GM19023 (cell line): ENCODE data around the gene ECD.

Source experiments
- ATAC-seq: cut with Tn5 transposase; IDR thresholded peaks from one replicate; pipeline ENCODE4 v1.9.1; 2021; ENCODE audit warnings: mild to moderate bottlenecking, moderate library complexity; ENCODE audit not compliant: unreplicated experiment

Gene ECD

DNA sequence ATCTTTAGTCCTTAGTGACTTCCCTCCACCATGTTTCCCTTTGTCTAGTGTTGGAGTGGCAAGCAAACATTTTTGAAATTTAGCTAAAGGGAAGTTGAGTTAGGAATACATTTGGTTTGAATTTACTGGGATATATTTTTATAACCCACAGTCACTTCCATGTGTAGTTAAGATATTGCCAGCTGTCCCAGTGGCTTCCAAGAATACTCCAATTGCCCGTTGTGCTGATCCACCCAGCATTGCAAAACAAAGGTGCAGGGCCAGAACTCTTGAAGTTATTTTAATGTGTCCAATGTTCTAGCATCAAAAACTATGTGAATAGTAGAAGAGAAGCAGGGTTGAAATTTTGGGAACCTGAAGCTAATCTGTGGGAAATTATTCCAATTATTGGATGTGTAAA, 68.7 kb downstream of the ECD start:
- no peak for ATAC-seq

DNA sequence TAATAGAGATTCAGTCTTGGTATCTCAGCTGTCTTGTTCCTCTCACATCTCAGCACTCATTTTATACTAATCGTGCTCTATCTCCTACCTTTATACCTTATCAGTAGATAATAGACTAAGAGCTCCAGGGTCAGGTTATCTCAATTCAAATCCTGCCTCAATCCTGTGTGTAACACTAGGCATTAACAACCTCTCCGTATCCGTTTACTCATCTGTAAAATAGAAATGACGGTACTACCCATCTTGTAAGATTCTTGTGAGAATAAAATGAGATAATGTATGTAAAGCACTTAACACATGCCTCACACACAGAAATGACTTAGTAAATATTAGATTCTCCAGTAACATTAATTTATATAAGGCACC, 70.5 kb downstream of the ECD start:
- ATAC-seq, result no peak

DNA sequence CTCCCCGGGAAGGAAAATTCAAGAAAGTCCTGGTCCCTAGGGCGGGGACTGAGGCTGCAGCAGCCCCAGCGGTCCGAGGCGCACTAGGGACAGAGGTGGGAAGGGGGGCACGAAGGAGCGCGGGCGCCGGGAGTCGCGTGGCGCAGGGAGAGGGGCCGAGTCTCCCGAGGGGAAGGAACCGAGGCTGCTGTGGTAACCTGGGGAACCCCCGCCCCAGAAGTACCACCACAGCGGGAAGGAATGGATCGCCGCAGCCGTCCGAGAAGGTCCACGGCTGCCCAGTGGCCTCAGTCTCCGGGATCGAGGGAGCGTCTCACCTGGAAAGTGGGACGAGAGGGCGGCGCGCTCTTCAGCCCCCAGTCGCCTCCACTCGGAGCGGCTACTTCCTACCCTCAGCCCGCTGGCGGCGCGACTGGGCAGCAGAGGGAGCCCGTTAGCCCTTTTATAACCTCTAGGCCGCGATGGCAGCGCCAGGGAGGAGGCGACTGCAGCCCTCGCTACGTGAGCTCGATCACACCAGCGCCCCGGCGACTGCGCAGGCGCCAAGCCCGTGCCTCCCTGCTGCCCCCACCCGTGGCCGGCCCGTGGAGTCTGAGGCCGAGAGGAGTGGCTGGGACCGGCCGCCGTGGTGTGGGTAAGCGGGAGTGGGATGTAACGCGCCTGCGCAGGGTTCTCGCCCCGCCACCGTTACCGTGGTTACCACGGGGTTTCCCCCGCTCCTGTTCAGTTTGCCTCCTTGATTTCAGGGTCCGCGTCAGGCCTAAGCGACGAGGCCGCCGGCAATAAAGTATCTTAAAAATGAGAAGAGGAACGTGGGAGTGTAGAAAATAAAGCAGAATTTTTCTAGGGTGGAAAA, 71.1 kb downstream of the ECD start, which contains the start of gene P4HA1:
Gene P4HA1 (minus strand): TSS at position 418 of the 856 bp plus-strand sequence. CDS start 21,983 bp downstream, outside the sequence.
- peak; percentile 83 for ATAC-seq

DNA sequence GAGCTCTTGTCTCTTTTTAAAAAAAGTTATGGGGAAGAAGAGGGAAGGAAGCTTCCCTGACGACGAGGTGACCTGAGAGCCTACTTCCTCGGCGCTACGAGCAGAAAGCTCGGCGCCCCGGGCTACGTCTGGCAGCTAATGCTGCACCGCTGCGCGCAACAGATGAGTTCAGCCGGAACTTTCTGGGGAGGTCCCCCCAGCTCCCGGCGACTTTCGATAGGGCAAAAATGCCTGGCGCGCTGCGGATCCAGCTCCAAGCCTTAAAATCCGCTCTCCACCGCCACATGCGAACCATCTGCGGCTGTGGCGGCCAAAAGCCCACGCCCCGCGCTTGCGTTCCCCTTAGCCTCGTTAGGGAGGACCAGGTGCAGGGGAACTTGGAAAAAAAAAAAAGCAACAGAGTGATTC, 71.8 kb downstream of the ECD start:
- ATAC-seq, result peak; percentile 37

DNA sequence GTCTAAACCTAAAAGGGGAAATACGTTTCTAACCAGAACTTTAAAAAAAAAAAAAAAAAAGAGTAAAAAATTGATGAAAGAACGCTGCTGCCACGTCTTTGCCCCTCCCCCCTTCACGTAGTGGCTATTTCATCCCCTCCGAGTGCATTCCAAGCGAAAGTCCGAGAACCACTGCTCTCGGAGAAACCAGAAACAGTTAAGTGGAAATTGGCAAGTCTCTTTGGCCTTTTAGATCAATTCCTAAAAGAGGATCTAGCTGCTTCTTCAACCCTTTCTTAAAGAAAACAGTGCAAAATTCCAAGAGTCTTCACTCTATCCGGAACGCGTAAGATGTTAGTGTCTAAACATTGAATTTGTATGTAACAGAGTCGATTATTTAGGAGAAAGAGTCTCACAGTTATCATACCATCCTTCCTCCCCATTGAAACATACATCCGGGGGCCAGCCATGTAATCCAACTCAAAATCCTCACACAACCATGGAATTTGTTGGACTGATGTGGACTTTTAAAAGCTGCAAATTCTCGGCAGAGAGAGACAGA, 72.3 kb downstream of the ECD start:
- ATAC-seq, result no peak

DNA sequence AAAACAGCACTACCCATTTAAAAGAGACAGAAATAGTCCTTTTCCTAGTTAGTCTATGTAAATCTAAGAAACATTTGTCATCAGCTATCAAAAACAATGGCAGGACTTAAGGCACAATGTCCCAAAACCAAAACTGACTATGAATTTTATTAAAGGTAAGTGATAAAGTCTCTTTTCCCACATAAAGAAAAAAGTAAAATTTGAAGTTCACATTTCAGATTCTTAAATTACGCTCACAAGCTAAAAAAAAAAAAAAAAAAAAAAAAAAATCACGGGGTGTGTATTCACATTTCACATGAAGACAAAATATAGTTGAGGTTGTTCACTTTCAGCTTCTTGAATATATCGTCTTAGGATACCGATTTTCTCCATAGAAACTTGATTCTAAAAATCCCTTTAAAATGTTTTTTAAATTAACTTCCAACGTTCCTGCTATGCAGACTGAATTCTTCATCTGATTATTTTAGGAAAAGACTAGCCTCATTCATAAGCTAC, 72.8 kb downstream of the ECD start:
- no peak for ATAC-seq

DNA sequence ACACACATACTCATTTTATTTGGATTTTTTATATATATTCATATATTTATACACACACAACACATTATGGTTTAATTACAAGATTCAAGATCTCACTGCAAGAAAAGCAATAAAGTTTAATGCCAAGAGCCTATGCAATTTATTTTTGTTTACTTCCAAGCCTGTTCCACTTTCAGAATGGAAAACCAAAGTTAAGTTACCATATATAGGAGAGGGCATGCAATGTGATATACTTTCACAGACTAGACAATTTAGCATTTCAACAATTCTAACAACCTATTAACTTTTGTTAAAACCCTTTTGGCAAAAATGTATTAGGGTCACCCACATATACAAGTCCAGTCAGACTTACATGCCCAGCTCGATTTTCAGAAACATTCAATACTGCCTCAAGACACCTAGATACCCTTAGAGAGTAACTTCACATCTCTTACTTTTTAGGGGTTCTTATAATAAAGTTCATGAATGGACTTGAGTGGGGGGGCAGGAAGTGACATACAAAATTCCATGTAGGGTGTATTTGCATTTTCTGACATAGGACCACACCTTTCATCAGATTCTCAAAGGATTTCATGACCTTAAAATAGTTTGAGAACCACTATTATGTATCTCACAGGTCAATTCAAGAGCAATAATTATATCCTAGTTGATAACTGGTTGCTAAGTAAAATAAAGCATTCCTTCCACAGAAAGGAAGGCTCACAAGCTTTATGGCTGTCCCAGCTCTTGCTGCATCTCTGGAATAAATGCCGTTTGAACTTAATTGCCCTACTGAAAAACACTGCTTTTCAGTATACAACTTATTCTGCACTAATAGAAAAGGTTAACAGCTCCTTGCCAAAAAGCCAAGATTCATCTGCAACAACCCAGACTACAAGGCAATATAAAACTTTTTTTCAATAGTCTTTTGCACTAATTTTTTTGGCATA, 73.6 kb downstream of the ECD start:
- no peak for ATAC-seq

DNA sequence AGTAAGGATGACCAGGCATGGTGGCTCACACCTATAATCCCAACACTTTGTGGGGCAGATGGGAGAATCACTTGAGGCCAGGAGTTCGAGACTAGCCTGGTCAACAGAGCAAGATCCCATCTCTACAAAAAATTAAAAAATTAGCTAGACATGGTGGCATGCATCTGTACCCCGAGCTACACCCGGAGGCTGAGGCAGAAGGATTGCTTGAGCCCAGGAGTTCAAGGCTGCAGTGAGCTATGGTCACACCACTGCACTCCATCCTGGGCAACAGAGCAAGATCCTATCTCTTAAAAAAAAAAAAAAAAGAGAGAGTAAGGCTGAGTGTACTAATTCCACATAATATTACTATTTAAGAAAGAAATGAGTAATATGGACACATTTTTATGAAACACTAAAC, 75.0 kb downstream of the ECD start:
- no peak for ATAC-seq

DNA sequence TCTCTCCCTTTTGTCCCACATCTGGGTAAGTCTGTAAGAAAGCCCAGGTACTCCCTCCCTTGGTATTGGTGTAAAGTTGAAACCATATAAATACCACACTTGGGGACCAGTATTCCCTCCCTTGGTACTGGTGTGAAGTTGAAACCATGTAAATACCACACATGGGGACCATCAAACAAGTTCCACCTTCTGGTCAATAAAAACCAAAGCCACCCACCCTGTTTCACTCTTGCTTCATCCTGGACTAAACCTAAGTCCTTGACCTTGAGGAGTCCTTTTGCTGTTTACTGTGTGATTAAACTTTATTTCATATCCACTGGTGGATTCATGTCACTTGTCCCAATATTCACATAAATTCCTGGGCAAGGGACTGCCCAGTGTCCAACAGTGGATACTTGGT, 79.5 kb downstream of the ECD start:
- no peak for ATAC-seq

DNA sequence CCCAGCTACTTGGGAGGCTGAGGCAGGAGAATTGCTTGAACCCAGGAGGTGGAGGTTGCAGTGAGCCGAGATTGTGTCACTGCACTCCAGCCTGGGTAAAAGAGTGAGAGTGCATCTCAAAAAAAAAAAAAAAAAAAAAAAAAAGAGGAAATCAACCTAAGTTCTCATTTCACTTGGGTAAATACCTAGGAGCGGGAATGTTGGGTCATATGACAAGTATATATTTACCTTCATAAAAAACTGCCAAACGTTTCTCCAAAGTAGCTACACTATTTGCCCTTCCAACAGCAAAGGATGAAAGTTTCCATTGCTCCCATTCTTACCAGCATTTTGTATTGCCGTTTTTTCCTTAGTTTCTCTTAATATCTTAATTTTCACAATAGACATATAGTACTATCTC, 81.0 kb downstream of the ECD start:
- ATAC-seq, result no peak

DNA sequence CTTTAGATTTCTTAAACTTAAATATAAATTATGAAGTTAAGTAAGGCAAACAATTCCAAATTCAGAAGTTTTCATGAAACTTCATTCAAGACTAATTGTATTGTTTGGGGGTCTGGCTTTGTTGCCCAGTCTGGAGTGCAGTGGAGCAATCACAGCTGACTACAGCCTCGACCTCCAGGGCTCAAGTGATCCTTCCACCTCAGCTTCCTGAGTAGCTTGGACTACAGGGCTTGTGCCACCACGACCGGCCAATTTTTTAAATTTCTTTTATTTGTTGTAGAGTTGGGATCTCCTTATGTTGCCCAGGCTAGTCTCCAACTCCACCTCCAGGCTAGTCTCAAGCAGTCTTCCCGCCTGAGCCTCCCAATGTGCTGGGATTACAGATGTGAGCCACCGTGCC, 83.6 kb downstream of the ECD start:
- ATAC-seq, result no peak
